Muscle of back (tissue), 11 donors: ENCODE data around the gene KRTAP2-4. TPM values are rescaled to one million over a fixed set of nuclear protein-coding genes. Genes with fewer than 3 reads are reported as not detected.
"Not testable (repeated sequence)": the region's sequence is repeated elsewhere in the genome, so short reads cannot be mapped to it uniquely, and the experiment has no call there.

Experiments
- DNase-seq, 3 donors: peaks; one replicate each; pipeline versions ENCODE4 v3.0.0 to v3.0.0-alpha.2; 2013
- polyA plus RNA-seq, 10 donors: library from polyadenylated mRNA; unstranded; fragments of 120-200 nt; gene quantifications; one replicate each; pipeline ENCODE4 v1.2.1, GENCODE V29; 2013; ENCODE audit not compliant: insufficient read length in 10 of 10

The KRTAP2-4 gene
- polyA plus RNA-seq, 10 donors = not detected

DNA sequence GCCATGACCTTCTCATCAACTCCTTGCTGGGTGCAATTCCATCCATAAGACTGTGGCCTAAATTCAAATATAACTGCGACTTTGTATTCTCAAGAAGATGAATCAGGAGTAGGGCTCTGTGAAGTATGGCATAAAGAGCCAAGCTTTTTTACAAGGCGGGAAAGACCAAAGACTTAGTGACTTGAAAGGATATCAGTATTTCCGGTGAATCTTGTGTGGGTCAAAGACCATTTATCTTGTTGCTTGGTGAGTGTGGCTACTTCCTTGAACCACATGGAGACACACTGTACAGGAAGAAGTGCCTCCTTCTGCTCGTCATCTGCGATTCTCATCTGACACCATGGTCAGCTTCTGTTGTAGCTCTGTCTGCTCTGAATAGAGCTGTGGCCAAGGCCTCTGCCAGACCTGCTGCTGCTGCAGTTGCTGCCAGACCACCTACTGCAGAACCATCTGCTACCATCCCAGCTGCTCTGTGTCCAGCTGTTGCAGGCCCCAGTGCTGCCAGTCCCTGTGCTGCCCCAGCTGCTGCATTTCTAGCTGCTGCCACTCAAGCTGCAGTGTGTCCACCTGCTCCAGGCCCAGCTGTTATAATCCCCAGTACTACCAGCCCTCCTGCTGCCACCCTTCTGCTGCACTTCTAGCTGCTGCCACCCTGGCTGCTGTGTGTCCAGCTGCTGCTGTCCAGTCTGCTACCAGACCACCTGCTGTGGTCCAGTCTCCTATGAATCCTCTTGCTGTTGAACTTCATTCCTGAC lies 6.1 kb upstream of the KRTAP2-4 start:
- DNase-seq = no peak

DNA sequence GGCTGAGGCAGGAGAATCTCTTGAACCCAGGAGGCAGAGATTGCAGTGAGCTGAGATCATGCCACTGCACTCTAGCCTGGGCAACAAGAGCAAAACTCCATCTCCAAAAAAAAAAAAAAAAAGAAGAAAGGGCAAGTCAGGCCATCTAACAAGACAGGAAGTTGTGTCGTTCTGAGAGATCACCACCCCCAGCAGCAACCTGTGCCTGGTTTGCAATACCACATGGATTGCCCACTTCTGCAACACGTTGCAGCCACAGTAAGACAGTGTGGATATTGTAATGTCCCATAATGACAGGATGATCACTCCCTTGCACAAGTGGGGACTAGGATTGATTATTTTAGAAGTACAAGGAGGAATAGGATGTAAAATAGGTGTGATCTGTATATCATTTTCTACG lies 3.4 kb upstream of the KRTAP2-4 start:
- no peak for DNase-seq

DNA sequence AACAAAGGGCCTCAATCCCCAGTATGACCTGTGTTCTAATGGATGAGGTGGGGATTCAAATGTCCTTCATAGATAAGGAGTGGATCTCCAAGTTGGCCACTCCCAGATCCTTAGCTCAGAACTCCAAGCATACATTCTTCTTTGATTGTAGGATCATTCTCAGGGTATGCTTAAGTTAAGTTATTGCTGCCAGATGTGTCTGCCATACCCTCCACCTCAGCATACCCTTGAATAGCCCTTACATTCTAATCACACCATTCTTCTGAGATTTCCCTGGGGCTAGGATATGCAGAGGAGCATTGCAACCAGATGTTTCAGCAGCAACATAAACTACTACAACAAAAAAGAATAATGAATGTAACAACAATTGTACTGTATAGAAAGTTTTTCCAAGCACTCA lies 1.6 kb upstream of the KRTAP2-4 start:
- DNase-seq = no peak

DNA sequence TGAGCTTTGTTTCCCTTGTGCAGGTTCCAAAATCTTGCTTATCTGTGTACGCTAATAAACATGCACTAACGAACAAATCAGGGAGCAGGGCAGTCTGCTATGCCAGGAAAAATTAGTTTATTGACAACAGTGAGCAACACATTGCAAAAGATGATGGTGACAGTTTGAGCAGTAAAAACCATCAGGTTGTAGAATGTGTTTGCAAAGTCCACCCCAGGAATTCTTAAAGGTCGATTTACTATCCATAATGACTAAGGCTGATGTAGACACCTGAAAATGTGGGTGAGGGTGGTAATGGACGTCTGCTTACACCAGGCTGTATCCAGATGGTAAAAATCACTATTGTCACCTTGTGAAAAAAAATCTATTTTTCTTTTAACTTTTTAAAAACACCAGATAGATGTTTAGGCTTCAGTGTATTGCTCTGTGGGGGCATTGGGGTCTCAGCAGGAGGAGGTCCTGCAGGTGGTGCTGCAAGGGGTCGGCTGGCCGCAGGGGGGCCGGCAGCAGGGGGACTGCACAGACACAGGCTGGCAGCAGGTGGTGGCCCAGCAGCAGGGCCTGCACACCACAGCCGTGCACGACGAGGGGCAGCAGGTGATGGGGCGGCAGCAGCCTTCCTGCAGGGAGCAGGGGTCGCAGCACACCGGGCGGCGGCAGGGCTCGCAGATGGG lies 526 bp downstream of the KRTAP2-4 start:
- DNase-seq = not testable (repeated sequence)

DNA sequence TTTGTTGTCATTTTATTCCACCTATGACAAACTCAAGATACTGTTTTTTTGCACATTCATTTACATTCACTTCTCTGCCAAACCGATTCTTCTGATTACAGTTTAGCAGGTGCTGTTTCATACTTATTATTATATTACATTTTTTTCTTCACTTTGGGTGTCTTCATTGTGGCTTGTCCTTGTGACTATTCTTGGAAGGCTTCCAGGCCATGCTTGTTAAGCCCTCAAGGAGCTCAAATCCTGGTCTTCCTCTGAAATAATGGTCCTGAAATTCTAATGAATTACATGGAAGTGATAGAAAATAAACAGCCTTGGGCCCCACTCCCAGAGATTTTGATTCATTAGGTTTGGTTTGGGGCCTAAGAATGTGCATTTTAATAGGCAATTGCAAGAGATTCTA lies 1.4 kb downstream of the KRTAP2-4 start:
- no peak for DNase-seq

DNA sequence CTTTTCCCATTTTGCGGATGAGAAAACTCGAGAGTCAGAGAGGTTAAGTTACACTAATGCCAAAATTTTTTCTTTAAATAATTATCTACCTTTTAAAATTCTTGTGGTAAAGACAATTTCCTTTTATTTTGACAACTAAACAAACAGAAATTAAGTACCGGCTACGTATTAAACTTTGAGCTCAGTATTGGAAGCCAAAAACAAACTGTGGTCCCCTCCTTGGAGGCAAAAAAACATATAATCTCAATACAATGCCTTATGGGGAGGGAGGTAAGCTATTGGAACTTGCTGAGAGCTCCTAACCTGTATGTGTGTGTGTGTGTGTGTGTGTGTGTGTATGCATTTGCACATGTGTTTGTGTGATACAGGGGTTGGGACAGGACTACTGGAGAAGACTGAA lies 2.2 kb downstream of the KRTAP2-4 start:
- DNase-seq = no peak

DNA sequence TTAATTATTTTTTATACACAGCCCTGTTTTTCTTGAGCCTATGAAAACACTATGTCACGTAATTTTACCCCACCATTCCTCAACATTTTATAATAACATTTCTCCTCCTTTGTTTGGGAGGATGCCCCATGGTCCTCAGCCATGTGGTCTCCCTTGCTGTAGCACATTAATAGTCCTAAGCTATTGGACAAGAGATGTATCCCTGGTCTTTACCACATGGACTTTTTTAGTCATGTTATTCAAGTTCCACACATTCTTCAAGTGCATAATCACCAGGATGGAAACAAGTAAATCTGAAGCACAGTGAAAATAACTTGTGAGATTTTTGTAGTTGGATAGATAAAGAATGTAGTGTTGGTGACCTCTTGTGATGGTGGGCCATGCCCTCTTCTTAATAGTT lies 3.7 kb downstream of the KRTAP2-4 start:
- peak in 1 of 3 donors; percentile 93 for DNase-seq

DNA sequence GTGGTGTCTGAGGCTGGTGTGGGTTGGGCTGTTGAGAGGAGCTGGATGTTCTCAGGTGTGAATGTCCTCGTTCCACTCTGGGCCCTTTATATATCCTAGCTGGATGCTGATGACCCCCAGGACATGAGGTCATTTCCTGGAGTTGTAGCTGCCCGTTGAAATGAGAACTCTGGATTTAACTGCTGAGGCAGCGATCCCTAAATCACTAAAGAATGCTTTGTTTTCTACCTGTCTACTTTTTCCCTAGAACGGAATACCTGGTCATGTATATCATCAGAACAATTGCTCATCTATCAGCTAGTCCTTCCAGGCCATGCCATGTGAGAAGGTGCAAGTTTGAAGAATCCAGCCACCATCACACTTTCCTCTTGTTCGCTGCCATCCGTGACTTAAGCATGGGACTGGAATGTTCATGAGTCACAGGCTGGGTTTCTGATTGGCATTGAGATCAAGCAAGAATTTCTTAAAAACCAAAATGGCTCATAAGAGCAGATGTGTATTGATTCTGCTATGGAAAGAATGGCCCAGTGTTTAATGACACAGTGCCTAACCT lies 5.6 kb downstream of the KRTAP2-4 start, which contains the start of gene KRTAP2-3:
TSS of gene KRTAP2-3 (minus strand) at position 63 of the 553 bp plus-strand sequence. CDS start 64 bp downstream, outside the sequence.
- peak in 1 of 3 donors; percentile 92 for DNase-seq

DNA sequence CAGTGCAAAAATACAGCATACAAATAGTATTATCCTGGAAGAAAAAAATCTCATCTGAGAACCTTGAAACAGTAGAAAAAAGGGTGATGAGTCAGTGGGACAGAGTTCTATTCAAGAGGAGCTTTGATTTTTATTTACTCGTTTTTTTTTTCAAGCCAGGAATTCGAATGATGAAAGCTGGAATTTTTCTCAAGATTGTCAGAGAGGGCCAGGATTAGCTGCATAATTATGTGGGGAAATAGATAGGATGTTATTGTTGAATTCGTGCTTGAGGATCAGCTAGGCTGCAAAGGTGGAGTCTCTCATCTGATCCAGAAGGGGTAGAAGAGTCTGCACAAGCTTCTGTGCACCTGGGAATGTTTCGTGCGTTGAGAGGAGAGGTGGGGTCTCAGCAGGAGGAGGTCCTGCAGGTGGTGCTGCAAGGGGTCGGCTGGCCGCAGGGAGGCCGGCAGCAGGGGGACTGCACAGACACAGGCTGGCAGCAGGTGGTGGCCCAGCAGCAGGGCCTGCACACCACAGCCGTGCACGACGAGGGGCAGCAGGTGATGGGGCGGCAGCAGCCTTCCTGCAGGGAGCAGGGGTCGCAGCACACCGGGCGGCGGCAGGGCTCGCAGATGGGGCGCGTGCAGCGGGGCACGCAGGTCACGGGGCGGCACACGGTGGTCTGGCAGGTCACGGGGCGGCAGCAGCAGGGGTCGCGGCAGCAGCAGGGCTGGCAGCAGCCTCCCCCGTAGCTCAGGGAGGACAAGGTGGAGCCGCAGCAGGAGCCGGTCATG lies 6.2 kb downstream of the KRTAP2-4 start:
- peak in 1 of 3 donors; percentile 83 for DNase-seq

DNA sequence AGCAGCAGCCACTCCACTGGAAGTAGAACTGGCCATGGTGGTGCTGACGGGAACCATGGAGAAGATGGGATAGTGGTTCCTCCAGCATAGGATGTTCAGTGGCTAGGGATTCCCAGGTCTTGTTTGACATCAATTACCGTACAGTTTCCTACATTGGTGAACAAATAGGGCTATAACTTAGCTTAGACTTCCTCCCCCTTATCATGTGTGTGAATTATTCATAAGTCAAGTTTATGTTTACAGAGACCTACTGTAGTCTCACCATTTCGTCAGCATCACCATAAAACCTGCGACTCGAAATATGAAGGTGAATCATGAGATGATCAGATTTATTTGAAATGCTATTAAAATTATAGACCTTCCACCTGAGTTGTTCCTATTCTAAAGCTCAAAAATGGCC lies 6.9 kb downstream of the KRTAP2-4 start:
- no peak for DNase-seq

DNA sequence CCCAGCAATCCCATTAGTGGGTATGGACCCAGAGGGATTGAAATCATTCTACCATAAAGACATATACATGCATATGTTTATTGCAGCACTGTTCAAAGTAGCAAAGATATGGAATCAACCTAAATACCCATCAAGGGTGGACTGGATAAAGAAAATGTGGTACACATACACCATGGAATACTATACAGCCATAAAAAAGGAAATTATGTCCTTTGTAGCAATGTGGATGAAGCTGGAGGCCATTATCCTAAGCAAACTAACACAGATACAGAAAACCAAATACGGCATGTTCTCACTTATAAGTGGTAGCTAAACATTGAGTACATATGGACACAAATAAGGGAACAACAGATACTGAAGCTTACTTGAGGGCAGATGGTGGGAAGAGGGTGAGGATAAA lies 8.1 kb downstream of the KRTAP2-4 start:
- DNase-seq = no peak

DNA sequence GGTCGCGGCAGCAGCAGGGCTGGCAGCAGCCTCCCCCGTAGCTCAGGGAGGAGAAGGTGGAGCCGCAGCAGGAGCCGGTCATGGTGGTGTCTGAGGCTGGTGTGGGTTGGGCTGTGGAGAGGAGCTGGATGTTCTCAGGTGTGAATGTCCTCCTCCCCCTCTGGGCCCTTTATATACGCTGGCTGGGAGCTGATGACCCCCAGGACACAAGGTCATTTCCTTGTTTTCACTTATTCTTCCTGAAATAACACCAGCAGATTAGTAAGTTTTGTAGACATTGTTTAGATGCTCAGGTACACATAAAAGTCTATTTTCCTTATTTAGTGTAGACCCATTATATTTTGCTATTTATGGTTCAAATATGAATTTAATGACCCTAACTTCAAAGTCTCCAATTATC lies 10.5 kb downstream of the KRTAP2-4 start, which contains the start of gene KRTAP2-2:
TSS of gene KRTAP2-2 (minus strand) at position 101 of the 400 bp plus-strand sequence. CDS start at position 82, 19 bp downstream.
- DNase-seq = not testable (repeated sequence)

DNA sequence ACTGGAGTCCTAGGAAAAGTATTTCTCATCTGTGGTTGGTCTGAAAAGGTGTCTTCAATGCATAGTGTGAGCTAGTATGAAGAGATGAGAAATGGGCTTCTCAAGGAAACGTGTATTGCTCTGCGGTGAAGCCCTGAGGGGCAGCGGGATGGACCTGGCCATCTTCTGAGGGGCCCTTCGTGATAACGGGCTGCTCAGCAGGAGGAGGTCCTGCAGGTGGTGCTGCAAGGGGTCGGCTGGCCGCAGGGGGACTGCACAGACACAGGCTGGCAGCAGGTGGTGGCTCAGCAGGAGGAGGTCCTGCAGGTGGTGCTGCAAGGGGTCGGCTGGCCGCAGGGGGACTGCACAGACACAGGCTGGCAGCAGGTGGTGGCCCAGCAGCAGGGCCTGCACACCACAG lies 11.1 kb downstream of the KRTAP2-4 start:
- DNase-seq = not testable (repeated sequence)

DNA sequence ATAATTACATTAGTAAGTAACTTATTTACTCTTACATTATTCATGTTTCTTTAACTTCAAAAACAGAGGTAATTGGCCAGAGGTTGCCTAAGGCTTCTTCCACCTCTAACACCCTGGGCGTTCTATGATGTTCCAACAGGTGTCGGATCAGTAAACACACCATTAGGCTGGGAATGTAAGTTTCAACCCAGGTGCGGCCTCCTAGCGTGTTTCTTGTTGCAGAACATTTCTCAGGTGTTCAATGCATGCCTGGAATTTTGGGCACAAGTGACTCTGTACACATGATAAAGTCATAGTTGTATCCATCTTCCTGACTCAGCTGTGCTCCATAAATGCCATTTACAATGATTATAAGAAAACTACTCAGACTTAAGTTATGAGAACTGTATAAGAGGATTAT lies 11.7 kb downstream of the KRTAP2-4 start:
- DNase-seq = no peak

DNA sequence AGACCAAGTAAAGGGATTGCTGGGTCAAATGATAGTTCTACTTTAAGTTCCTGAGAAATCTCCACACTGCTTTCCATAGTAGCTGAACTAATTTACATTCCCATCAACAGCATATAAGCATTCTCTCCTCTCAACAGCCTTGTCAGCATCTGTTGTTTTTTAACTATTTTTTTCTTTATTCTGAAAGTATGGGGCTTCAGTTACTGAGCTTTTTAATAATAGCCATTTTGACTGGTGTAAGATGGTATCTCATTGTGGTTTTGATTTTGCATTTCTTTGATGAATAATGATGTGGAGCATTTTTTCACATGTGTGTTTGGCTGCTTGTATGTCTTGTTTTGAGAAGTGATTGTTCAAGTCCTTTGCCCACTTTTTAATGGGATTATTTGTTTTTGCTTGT lies 13.1 kb downstream of the KRTAP2-4 start:
- DNase-seq = peak in 1 of 3 donors; percentile 25

DNA sequence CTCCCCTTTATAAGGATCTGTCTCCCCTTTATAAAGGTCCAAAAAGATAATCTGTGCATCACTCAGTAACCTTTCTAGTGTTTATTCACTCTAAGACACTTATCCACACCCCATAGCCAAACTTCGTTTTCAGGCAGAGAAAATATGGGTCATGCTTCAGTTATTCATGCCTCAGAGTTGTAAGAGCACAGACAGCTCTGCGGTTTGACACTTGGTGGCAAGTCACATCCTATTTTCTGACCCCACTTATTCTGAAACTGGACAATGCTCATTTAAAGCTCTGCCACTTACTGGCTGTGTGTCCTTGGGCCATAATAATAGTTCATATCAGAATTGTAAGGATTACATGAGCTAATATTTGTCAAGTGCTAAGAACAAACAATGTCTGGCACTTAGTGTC lies 16.6 kb downstream of the KRTAP2-4 start:
- no peak for DNase-seq

DNA sequence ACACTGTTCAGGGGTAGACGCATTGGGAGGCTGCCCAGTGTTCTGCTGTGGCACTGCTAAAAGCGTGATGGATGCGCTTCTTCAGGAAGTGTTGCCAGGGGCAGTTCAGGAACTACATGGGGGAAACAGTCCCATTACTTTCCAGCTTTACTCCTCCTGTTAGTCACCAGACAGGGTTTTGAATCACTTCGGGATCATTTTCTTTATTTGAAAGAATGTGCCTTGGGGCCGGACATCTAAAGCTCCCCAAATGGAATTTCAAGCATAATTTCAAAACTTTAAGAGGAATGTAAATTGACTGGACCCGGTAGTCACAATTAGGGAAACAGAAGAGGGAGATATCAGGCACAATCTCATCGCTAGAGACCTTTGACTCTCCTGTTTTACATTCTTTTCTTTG lies 17.2 kb downstream of the KRTAP2-4 start:
- DNase-seq = peak in 1 of 3 donors; percentile 25

DNA sequence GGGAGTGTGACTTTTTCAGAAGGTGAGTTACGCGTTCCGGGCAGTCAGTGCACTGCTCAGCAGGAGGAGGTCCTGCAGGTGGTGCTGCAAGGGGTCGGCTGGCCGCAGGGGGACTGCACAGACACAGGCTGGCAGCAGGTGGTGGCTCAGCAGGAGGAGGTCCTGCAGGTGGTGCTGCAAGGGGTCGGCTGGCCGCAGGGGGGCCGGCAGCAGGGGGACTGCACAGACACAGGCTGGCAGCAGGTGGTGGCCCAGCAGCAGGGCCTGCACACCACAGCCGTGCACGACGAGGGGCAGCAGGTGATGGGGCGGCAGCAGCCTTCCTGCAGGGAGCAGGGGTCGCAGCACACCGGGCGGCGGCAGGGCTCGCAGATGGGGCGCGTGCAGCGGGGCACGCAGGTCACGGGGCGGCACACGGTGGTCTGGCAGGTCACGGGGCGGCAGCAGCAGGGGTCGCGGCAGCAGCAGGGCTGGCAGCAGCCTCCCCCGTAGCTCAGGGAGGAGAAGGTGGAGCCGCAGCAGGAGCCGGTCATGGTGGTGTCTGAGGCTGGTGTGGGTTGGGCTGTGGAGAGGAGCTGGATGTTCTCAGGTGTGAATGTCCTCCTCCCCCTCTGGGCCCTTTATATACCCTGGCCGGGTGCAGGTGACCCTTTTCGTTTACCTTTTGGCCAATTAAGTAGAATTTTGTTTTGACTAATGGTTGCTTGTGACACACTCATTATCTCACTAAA lies 18.8 kb downstream of the KRTAP2-4 start, which contains the start of gene KRTAP2-1:
TSS of gene KRTAP2-1 (minus strand) at position 582 of the 731 bp plus-strand sequence. CDS start at position 533, 49 bp downstream.
- not testable (repeated sequence) for DNase-seq

DNA sequence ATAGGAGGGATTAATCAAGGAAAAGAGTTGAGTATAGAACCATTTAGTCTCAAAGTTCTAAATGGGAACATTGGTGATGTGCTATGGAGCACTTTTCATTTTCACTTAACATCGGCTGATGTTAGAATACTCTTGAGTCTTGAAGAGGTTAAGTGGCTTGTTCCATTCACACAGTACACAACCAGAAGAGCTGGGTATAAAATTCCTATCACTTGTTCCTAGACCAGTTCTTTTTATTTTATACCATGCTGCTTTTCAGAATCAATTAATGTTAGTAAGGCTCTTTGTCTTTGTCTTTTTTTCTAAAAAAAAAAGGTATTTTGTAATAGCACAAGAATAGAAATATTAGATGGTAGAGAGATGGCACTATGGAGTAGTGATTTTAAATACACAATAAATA lies 22.7 kb downstream of the KRTAP2-4 start:
- no peak for DNase-seq

DNA sequence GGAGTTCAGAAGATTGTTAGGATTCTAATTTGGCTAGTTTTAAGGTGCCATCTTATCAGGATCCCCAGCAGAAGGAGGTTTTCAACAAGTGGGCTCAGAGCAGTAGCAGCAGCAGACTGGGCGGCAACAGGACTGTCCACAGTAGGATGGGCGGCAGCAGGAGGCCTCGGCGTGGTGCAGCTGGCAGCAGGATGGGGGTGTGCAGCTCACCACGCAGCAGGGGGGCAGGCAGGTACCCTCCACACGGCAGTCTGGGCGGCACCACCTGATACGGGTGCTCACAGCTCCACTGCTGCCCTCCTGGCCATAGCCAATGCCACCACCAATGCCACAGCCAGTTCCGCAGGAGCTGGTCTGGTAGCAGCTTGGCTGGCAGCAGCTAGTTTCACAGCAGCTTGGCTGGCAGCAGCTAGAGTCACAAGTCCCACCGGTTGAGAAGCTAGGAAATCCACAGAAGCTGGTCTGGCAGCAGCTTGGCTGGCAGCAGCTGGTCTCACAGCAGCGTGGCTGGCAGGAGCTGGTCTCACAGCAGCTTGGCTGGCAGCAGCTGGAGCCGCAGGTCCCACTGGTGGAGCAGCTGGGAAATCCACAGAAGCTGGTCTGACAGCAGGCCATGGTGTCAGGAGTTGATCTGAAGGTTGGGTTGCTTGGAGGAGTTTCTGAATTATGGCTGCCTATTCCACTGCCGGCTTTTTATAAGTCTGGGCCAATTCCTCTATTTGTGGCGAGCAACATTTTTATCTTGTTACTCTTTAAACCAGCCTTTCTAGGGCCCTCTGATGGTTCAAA lies 24.7 kb downstream of the KRTAP2-4 start, which contains the start of gene KRTAP1-1:
TSS of gene KRTAP1-1 (minus strand) at position 668 of the 789 bp plus-strand sequence. CDS start at position 615, 53 bp downstream.
- peak in 2 of 3 donors; percentile 11 to 43 for DNase-seq
